EL (cell line): ENCODE results near the gene CHCHD4.
"Not testable (repeated sequence)": the region's sequence is repeated elsewhere in the genome, so short reads cannot be mapped to it uniquely, and the experiment has no call there.

Experiments
- DNase-seq: peaks from one replicate; pipeline ENCODE4 v3.0.0-alpha.2; 2016

CHCHD4 gene

DNA sequence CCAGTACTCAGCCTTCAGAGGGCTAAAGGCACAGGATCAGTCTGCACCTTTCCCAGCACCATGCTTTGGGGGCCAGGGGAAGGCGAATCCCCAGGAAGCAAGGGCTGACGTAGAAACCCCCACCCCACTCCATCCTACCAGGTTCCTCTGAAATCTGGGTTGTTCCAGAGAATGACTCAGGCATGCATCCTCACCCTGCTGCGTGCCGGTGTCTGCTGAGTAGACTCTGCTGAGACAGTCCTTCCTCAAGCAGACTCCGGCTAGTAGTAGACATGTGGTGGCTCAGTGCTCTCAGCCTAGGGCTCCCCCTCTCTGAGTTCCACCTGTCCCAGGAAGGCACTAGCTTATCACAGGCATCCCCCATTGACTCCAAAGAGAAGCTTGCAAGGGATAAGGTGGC, 9.2 kb upstream of the CHCHD4 start:
- DNase-seq = peak; percentile 34

DNA sequence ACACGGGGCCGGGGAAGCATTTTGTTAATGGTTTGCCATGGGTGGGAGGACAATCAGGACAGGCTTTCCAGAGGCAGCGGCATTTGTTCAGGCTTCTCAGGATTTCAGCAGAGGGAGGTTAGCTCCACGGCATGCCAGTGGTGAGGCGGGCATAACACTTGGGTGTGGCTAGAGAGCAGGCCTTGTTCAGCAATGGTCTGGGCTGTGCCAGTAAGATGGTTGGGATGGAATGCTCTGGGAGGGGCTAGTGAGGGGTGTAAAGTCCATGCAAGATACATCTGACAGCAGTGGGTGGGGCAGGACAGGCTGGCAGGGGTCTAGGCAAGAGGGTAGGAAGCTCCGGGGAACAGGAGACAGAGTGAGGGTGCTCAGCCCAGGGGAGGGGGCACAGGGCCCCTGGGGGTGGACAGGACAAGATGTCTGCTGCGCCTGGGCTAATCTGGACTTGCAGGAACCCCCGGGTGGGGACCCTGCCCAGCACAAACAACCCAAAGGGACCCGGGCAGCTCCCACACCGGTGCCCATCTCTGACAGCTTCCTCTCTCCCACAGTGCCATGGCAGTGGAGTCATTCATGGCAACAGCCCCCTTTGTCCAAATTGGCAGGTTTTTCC, 8.6 kb upstream of the CHCHD4 start:
- no peak for DNase-seq

DNA sequence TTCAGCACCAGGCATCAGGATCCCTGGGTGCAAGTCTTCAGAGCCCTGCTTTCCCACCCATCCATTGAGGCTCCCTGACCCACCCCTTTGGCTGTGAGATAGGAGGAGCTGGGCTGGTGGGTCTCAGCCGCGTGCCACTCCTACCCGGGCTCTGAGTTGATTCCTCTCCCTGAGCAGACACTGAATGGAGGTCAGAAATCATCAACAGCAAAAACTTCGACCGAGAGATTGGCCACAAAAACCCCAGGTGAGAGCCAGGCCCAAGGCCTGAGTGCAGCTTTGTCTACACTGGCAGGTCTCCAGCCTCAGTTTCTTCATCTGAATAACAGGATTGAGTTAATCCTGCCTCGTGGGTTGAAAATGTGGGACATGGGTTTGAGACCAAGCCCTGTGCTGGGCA, 8.0 kb upstream of the CHCHD4 start:
- no peak for DNase-seq

DNA sequence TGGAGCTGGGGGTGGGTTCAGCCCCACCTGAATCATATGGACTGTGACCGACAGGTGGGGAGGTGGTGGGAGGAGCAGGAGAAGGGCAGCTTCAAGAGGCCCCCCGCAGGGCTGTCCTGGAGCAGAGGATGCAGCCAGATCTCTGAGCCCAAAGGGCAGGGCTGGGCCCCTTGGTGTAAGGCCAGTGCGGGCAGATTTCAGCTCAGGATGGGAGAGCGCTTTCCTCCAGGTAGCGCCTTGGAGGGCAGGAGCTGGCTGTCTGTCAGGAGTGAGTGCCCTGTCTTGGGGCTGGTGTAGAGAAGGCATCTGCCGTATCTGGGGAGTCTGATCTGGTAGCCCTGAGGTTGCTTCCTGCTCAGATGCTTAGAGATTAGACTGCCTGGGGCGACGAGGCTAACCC, 7.5 kb upstream of the CHCHD4 start:
- no peak for DNase-seq

DNA sequence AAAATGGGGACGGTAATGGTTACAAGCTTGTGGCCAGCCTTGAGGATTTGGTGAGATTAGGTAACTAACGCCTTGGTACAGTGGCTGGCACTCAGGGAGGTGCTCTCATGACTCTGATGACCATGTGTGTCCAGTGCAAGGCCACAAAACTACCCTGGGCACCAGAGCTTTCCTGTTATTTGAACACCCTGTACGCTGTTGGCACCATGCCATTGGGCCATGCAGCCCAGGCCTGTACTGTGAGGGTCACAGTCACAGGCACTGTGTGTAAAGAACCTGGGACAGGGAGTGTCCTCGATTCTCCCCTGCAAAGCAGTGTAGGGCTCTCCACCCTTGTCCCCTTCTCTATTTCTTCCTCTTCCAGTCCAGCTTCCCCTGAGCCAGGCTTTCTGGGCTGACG, 6.5 kb upstream of the CHCHD4 start:
- no peak for DNase-seq

- DNase-seq = no peak
These were observed 6.0 kb upstream of the CHCHD4 start for GRCh38 chr3:14130707-14131106.

DNA sequence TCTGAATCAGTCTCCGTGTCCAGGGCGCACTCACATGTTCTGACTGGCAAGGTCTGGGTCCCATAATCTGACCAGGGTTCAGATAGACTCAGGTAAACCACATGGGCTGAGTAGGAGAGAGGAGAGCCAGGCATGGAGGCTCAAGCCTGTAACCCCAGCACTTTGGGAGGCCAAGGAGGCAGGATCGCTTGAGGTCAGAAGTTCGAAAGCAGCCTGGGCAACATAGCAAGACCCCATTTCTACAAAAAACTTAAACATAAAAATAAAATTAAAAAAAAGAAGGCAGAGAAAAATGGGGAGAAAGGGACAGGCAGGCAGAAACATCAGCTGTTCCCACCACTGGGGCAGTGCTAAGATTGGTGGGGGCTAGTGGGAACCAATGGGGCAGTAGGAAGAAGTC, 5.6 kb upstream of the CHCHD4 start:
- DNase-seq = no peak

GRCh38 chr3:14129296-14129695, 4.6 kb upstream of the CHCHD4 start:
- no peak for DNase-seq

GRCh38 chr3:14128724-14129123, 4.1 kb upstream of the CHCHD4 start:
- no peak for DNase-seq

DNA sequence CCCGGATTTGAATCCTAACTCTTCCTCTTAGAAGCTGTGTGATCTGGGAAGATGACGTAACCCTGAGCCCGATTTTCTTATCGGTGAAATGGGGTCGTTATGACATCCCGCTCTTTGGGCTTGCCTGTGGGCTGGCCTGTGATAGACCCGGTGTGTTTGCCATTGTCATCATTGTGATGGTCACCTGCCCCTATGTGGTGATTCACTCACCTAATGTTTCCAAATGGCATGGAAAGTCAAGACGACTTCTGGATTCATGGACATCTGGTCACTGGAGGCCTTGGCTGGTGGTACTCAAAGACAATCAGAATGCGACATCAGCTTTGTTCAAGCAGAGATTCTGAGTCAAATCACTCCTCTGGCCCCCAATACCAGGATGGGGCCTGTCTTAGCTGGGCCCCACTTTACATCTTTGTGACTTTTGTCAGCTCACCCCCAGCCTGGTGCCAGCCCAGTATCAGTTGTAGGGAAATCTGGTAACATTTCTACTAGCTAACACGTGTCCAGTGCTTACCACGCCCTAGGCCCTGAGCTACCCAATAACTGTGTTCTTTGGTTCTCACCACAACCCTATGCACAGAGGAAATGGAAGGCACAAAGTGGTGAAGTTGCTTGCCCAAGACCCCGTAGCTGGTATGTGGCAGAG, 3.0 kb upstream of the CHCHD4 start:
- DNase-seq = no peak

DNA sequence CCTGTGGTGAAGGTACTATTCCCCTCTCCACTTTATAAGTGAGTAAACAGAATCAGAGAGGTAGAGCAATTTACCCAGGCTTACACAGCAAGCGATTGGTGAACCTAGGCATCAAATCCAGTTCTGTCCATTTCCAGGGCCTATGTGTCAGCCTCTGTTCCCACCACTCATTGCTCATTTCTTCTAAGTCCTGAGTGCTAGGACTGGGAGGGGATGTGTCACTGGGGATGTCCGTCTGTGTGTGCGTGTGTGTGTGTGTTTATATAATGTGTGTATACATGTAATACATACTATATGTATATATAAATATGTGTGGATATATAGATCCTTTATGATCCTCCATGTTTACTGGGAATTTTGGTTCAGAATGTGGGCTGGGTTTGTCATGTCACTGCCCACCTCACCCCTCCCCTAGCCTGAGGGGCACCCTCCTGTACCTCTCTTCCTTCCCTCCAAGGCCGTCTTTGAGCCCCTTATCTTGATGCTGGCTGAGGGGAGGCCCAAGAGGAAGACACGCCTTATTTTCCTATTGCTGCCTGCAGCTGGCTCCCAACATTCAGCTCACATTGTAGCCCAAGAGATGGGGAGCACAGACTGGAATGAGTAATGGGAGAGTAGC, 2.3 kb upstream of the CHCHD4 start:
- no peak for DNase-seq

DNA sequence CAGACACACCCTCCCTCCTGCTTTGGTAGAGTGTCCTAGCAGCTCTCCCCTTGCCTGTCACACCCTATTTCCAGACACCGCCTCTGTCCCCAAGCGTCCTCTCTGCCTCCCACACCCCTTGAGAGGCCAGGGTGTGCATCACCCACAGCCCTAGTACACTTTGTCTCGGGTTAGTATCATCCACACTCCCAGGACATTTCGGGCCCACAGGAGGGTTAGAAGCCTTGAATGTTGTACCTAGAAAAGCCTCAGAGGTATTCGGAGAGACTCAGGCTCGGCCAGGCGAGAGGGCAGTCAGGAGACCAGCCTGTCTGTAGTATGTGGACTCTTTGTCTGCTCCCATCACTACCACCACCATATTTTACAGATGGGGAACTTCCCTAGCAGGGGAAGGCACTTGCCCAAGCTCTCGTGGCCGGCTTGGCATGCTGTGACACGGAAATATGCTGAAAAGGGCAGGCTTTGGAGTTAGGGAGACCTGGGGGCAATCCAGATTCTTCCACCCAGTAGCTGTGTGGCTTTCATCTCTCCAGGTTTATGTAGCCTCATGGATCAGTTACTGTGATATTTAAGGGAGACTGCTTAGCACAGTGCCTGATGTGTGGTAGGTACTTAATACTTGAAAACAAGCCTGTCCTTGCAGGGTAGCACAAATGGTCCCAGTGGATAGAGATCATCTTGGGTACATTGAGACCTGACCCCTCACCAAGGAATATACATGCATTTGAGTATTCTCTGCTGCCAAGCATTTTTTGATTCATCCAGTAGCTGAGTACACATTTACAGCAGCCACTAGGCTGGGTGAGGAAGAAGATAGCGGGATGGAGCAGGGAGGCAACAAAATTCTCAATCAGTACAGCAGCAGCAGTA, 1.6 kb upstream of the CHCHD4 start:
- DNase-seq = no peak

DNA sequence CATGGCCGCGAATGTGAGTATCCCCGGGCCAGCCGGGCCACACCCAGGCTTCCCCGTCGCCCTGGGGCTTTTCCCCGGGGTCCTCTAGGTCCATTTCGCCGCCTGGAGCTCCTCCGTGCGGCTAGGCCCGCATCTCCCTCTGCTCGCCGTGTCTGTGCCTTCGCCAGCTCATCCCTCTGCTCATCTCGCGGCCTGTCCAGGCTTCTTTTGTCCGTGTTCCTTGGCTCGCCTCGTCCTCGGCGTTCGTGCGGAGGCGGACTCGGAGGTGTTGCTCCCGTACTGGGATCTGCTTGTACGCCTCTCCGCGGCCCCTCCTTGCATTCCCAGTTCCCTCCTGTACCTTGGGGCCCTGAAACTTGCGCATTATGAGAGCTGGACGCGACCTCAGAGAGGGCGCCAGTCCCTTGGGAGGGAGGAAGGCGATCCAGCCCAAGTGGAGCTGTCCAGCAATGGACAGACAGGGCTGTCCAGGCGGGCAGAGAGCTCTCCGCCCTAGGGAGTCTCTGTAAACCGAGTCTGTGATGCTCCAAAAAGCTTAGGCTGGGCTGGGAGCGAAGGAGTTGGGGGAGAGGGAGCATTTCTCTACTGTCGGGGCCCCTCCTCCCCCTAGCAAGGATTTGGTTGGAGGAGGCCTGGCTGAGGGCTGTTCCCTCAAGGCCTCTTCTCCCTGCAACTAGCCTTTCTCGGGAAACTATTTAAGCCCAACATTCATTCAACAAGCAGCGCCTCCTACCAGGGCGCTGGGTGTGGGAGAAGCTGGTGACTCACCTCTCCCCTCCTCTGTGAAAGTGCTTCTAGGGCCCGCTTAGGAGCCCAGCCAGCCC, 735 bp upstream of the CHCHD4 start:
- DNase-seq = peak; percentile 96

GRCh38 chr3:14124223-14124614, 451 bp downstream of the CHCHD4 start:
- peak; percentile 50 for DNase-seq

GRCh38 chr3:14123308-14124222, 1.1 kb downstream of the CHCHD4 start:
- DNase-seq = no peak

- no peak for DNase-seq
These were observed 2.4 kb downstream of the CHCHD4 start for GRCh38 chr3:14122301-14122700.

- DNase-seq = no peak
These were observed 2.8 kb downstream of the CHCHD4 start for GRCh38 chr3:14121859-14122258.

GRCh38 chr3:14120921-14121448, 3.7 kb downstream of the CHCHD4 start:
- not testable (repeated sequence) for DNase-seq

GRCh38 chr3:14120111-14120920, 4.4 kb downstream of the CHCHD4 start:
- DNase-seq = no peak

DNA sequence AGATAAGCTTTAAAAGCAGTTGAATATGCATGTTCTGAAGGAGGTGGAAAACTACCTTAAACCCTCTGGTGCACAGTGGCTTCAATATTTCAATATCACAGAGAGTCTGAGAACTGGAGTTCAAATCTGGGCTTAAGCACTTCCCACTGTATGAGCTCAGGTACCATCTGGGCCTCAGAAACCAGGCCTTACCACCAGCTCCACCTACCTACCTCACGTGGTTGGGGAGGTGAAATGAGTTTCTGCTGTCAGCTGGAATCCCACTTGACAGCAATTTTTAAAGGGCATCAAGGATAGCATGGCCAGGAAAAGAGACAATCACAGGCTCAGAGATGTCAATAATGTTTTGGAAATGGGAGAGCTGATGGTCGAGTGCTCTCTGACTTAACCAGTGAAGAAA, 5.0 kb downstream of the CHCHD4 start:
- no peak for DNase-seq
